Activated T-cell treated with anti-CD3 and anti-CD28 coated beads, Interleukin-2, amount 50 U/mL, for 72 hours (primary cell): ENCODE results near the gene LGR6. TPM values are rescaled to one million over a fixed set of nuclear protein-coding genes. Genes with fewer than 3 reads are reported as not detected.
A peak's percentile ranks its signal among the peaks of the same experiment; 100 is the strongest.
"Not testable (repeated sequence)": the region's sequence is repeated elsewhere in the genome, so short reads cannot be mapped to it uniquely, and the experiment has no call there.

Source experiments
- ATAC-seq, 2 donors: fragments of 150-1000 bp; cut with Tn5 transposase; replicated peaks in 1 of 2; 2 replicates each; pipeline ENCODE4 v1.10.0; 2021; ENCODE audit warnings: moderate library complexity in 2 of 2, mild to moderate bottlenecking in 1 of 2
- DNase-seq, 2 donors: peaks; one replicate each; pipeline ENCODE4 v3.0.0; 2021 to 2022; ENCODE audit warnings: mixed read lengths in 1 of 2
- H3K27ac Mint-ChIP-seq: one replicate; pipeline ENCODE4 v1.8.0; 2022; ENCODE audit warnings: mild to moderate bottlenecking, moderate library complexity, mixed read lengths
- H3K27me3 Mint-ChIP-seq: one replicate; pipeline ENCODE4 v1.8.0; 2022; ENCODE audit warnings: low read depth, mixed read lengths
- H3K36me3 Mint-ChIP-seq, 2 donors: one replicate each; pipeline ENCODE4 v1.8.0; 2022; ENCODE audit warnings: mixed read lengths in 2 of 2, mild to moderate bottlenecking in 1 of 2; ENCODE audit not compliant: insufficient read depth in 2 of 2
- H3K4me1 Mint-ChIP-seq: one replicate; pipeline ENCODE4 v1.8.0; 2022; ENCODE audit warnings: low read depth, mixed read lengths
- H3K4me3 Mint-ChIP-seq, 2 donors: one replicate each; pipeline ENCODE4 v1.8.0; 2022; ENCODE audit warnings: mild to moderate bottlenecking in 2 of 2, mixed read lengths in 2 of 2, moderate library complexity in 2 of 2
- H3K9me3 Mint-ChIP-seq, 2 donors: one replicate each; pipeline ENCODE4 v1.8.0; 2022; ENCODE audit warnings: mixed read lengths in 2 of 2
- total RNA-seq, 2 donors: library from RNA; stranded (reverse); gene quantifications; one replicate each; pipeline ENCODE4 v1.2.3, GENCODE V29; 2022

Gene LGR6
- total RNA-seq = under 1 TPM; 0.22 to 0.69 TPM

DNA sequence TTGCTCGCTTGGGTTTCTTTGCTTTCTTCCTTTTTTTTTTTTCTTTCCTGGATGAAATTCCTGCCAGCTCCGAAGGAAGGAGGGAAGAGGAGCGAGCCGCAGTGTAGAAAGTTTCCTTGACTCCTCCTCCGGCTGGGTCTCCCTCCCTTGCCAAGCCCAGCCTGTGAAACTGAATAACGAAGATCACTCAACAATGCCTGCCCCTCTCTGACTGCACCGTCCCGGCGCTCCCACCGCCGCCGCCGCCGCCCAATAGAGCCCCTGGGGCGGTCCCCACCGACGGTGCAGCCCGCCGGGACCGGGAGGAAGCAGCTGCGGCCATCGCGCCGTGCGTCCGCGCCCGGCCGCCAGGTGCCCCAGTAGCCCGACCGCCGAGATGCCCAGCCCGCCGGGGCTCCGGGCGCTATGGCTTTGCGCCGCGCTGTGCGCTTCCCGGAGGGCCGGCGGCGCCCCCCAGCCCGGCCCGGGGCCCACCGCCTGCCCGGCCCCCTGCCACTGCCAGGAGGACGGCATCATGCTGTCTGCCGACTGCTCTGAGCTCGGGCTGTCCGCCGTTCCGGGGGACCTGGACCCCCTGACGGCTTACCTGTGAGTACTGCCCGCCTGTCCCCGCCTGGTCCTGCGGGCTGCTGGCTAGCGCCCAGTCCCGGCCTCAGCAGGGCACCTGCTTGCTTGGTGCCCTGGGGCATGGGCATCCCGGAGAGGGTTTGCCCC, at the start of gene LGR6:
Gene LGR6 (plus strand): TSS at position 186 of the 714 bp plus-strand sequence. CDS start 191 bp downstream, at position 377.
- H3K27ac Mint-ChIP-seq = no peak within 1 kb of the TSS
- H3K4me1 Mint-ChIP-seq = peaks cover 5% of the 10 kb centered on the region
- no peaks in the 10 kb centered on the region for H3K36me3 Mint-ChIP-seq
- peak in 1 of 2 donors; percentile 26 for ATAC-seq
- no peak for DNase-seq
- H3K27me3 Mint-ChIP-seq = peaks cover 25% of the 10 kb centered on the region
- no peaks in the 10 kb centered on the region for H3K9me3 Mint-ChIP-seq
- H3K4me3 Mint-ChIP-seq = peak within 1 kb of the TSS in 1 of 2 donors; percentile 49

DNA sequence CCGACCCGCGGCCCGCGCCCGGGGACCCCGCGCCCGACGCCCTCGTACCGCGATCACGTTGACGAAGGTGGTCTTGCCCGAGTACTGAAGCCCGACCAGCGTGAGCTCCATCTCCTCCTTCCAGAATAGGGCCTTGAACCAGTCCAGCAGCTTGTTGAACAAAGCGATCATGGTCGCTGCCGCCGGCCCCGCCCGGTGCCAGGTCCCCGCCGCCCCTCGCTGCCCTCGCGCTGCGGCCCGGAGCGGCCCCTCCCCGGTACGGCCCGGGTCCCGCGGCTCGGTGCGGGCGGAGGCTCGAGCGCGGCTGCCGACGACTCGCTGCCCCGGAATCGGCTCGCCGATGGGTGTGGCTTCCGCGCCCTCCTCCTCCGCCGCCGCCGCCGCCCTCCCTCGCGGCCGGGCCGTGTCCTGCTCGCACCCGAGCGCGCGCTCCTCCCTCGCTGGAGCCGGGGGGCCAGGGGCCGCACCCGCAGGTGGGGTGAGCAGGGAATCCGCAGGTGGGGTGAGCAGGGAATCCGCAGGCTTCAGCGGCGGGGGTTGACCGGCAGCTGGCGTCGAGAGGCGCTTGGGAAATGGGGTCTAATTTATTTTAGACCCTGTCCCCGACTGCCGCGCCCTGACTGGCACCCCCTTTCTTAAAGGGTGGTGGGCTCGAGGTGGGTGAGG, 49.1 kb upstream of the LGR6 start, which contains the start of gene ARL8A:
Gene ARL8A (minus strand): TSS at position 336 of the 666 bp plus-strand sequence. CDS start 165 bp downstream, at position 171.
- H3K9me3 Mint-ChIP-seq = no peaks in the 10 kb centered on the region
- H3K27me3 Mint-ChIP-seq = no peaks in the 10 kb centered on the region
- peak within 1 kb of the TSS; percentile 91 for H3K27ac Mint-ChIP-seq
- ATAC-seq = peak; percentile 73
- peaks cover 5 to 7% of the 10 kb centered on the region in 2 donors for H3K36me3 Mint-ChIP-seq
- DNase-seq = peak; percentile 84
- H3K4me1 Mint-ChIP-seq = peaks cover 45% of the 10 kb centered on the region
- H3K4me3 Mint-ChIP-seq = peak within 1 kb of the TSS; percentile 85 to 99

GRCh38 chr1:202145068-202145743, 48.4 kb upstream of the LGR6 start:
- Mint-ChIP-seq H3K27me3 (no peaks in the 10 kb centered on the region), H3K4me1 (peaks cover 45% of the 10 kb centered on the region), H3K36me3 (peaks cover 7 to 9% of the 10 kb centered on the region in 2 donors), H3K4me3 (peak overlapping the region; percentile 82 to 84), H3K27ac (peak overlapping the region; percentile 57), H3K9me3 (no peaks in the 10 kb centered on the region)
- peak; percentile 69 to 72 for ATAC-seq
- DNase-seq = peak; percentile 70 to 73

GRCh38 chr1:202145744-202146140, 47.9 kb upstream of the LGR6 start:
- ATAC-seq = peak in 1 of 2 donors; percentile 16
- peaks cover 47% of the 10 kb centered on the region for H3K4me1 Mint-ChIP-seq
- H3K27me3 Mint-ChIP-seq = not testable (repeated sequence)

DNA sequence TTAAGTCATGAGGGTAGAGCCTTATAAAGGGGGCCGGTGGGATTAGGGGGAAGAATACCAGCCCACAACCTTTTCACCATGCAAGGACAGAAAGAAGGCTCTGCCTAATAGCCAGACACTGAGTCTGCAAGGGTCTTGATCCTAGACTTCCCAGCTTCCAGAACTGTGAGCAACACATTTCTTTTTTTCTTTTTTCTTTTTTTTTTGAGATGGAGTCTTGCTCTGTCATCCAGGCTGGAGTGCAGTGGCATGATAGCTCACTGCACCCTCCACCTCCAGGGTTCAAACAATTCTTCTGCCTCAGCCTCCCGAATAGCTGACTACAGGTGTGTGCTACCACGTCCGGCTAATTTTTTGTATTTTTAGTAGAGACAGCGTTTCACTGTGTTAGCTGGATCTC, 47.3 kb upstream of the LGR6 start:
- DNase-seq (no peak), ATAC-seq (no peak)
- H3K9me3 Mint-ChIP-seq = no peaks in the 10 kb centered on the region
- peaks cover 15 to 19% of the 10 kb centered on the region in 2 donors for H3K36me3 Mint-ChIP-seq
- no peak overlapping the region for H3K27ac Mint-ChIP-seq
- H3K4me1 Mint-ChIP-seq = peaks cover 47% of the 10 kb centered on the region
- H3K4me3 Mint-ChIP-seq = peak overlapping the region in 1 of 2 donors; percentile 47
- H3K27me3 Mint-ChIP-seq = no peaks in the 10 kb centered on the region

More at GRCh38 chr1:202145744-202146140, 47.9 kb upstream of the LGR6 start:
- Mint-ChIP-seq H3K27ac (peak overlapping the region; percentile 57), H3K4me3 (peak overlapping the region; percentile 82 to 84), H3K36me3 (peaks cover 10 to 14% of the 10 kb centered on the region in 2 donors)
- DNase-seq, H3K9me3 Mint-ChIP-seq: not testable (repeated sequence)

DNA sequence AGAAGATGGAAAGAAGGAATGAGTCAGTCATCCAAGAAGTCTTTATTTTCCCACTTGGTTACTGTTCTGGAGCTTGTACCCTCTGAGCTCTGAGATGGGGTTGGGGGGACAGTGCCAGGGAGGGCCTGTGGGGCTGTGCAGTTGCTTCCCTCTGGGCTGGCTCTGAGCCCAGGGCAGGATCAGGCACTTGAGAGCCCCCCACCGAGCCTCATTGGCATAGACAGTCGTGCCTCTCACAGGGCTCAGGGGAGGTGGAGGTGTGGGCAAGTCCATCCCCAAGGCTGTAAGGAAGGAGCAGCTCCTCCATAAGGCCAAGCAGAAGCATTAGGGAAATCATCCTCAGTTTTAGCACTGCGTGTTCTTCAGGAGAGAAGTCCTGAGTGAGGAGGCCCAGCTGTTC, 46.6 kb upstream of the LGR6 start:
- peaks cover 15 to 24% of the 10 kb centered on the region in 2 donors for H3K36me3 Mint-ChIP-seq
- no peak overlapping the region for H3K27ac Mint-ChIP-seq
- no peak for DNase-seq

GRCh38 chr1:202148391-202148790, 45.2 kb upstream of the LGR6 start:
- no peak for ATAC-seq
- H3K27ac Mint-ChIP-seq = peak overlapping the region; percentile 5

More for the DNA sequence above, 46.6 kb upstream of the LGR6 start:
- Mint-ChIP-seq H3K27me3 (no peaks in the 10 kb centered on the region), H3K4me3 (no peak overlapping the region), H3K9me3 (no peaks in the 10 kb centered on the region), H3K4me1 (peaks cover 44% of the 10 kb centered on the region)
- no peak for ATAC-seq

DNA sequence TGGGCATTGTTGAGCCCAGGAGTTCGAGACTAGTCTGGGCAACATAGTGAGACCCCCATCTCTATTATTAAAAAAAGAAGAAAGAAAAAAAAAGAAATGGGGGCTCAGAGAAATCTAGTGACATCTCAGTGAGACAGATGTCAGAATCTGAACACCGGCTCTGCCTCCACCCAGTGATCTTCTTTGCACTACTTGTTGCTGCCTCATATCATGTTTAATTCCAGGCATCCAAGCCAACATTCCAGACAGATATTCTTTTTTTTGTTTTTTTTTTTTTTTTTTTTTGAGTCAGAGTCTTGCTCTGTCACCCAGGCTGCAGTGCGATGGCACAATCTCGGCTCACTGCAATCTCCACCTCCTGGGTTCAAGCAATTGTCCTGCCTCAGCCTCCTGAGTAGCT, 44.0 kb upstream of the LGR6 start:
- Mint-ChIP-seq H3K4me3 (no peak overlapping the region), H3K27me3 (no peaks in the 10 kb centered on the region), H3K27ac (no peak overlapping the region), H3K9me3 (no peaks in the 10 kb centered on the region), H3K36me3 (peaks cover 14 to 39% of the 10 kb centered on the region in 2 donors), H3K4me1 (peaks cover 32% of the 10 kb centered on the region)
- DNase-seq (no peak), ATAC-seq (no peak)

More at GRCh38 chr1:202148391-202148790, 45.2 kb upstream of the LGR6 start:
- H3K27me3 Mint-ChIP-seq = no peaks in the 10 kb centered on the region
- no peaks in the 10 kb centered on the region for H3K9me3 Mint-ChIP-seq
- H3K36me3 Mint-ChIP-seq = peaks cover 15 to 34% of the 10 kb centered on the region in 2 donors
- H3K4me1 Mint-ChIP-seq = peaks cover 32% of the 10 kb centered on the region
- DNase-seq = no peak
- H3K4me3 Mint-ChIP-seq = no peak overlapping the region

GRCh38 chr1:202150187-202150586, 43.4 kb upstream of the LGR6 start:
- Mint-ChIP-seq H3K27ac (no peak overlapping the region), H3K4me1 (peaks cover 36% of the 10 kb centered on the region), H3K4me3 (no peak overlapping the region), H3K9me3 (no peaks in the 10 kb centered on the region), H3K27me3 (no peaks in the 10 kb centered on the region), H3K36me3 (peaks cover 17 to 42% of the 10 kb centered on the region in 2 donors)
- DNase-seq (no peak), ATAC-seq (no peak)

- ATAC-seq (no peak), DNase-seq (no peak)
- H3K27me3 Mint-ChIP-seq = no peaks in the 10 kb centered on the region
- no peak overlapping the region for H3K27ac Mint-ChIP-seq
- H3K36me3 Mint-ChIP-seq = peaks cover 17 to 45% of the 10 kb centered on the region in 2 donors
- H3K4me3 Mint-ChIP-seq = no peak overlapping the region
- H3K9me3 Mint-ChIP-seq = no peaks in the 10 kb centered on the region
- peaks cover 36% of the 10 kb centered on the region for H3K4me1 Mint-ChIP-seq
These were observed 43.0 kb upstream of the LGR6 start for GRCh38 chr1:202150602-202151001.

DNA sequence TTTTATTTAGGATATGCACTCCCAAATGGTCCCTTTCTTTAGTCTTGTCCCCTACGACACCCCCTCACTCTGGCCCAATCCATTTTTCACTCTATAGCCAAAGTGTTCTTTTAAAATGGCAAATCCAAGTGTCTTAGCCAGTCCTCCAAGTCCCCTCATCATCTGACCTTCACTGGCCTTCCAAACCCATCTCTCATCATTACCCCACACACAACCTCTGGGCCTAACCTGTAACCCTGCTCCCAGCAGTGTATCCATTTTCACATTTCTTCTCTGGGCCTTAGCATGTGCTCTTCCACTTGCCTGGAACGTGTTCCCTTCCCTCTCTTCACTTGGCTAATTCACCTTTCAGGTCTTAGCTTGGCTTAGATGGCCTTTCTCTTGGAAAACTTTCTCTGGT, 42.6 kb upstream of the LGR6 start:
- Mint-ChIP-seq H3K36me3 (peaks cover 19 to 47% of the 10 kb centered on the region in 2 donors), H3K27ac (peak overlapping the region; percentile 9), H3K27me3 (no peaks in the 10 kb centered on the region), H3K4me3 (no peak overlapping the region), H3K4me1 (peaks cover 38% of the 10 kb centered on the region), H3K9me3 (no peaks in the 10 kb centered on the region)
- DNase-seq = no peak
- ATAC-seq = no peak

GRCh38 chr1:202152399-202152798, 41.2 kb upstream of the LGR6 start:
- Mint-ChIP-seq H3K9me3 (no peaks in the 10 kb centered on the region), H3K4me3 (no peak overlapping the region), H3K4me1 (peaks cover 48% of the 10 kb centered on the region), H3K27ac (no peak overlapping the region), H3K36me3 (peaks cover 23 to 52% of the 10 kb centered on the region in 2 donors), H3K27me3 (no peaks in the 10 kb centered on the region)
- no peak for ATAC-seq
- no peak for DNase-seq

- Mint-ChIP-seq H3K27me3 (no peaks in the 10 kb centered on the region), H3K27ac (peak overlapping the region; percentile 74), H3K4me3 (no peak overlapping the region), H3K9me3 (no peaks in the 10 kb centered on the region), H3K36me3 (peaks cover 20 to 57% of the 10 kb centered on the region in 2 donors), H3K4me1 (peaks cover 51% of the 10 kb centered on the region)
- DNase-seq (no peak), ATAC-seq (no peak)
These were observed 40.3 kb upstream of the LGR6 start for GRCh38 chr1:202153284-202153683.
